Heart left ventricle (tissue), 13 donors: ENCODE results near the gene VPS37B.

ENCODE experiments used
- CTCF ChIP-seq, 12 donors: fragments of 200-600 bp; sonication (generic) in 4 of 12; IDR thresholded peaks; one replicate each; pipeline versions ENCODE4 v1.5.0 to v1.8.0; 2018 to 2022; ENCODE audit warnings: antibody characterized with exemption in 12 of 12, mild to moderate bottlenecking in 5 of 12
- POLR2A ChIP-seq, 2 donors: fragments of 450-650 bp; IDR thresholded peaks; one replicate each; pipeline ENCODE4 v1.6.1; 2017; ENCODE audit warnings: antibody characterized with exemption in 2 of 2, mild to moderate bottlenecking in 2 of 2, moderate library complexity in 2 of 2
- donor health status: ischemic (EF 13 %, LVEDD 7.1; RV severe dilation, severe dysfunction).
- donor health status: DM: no; HTN: yes; CAD: no.
- donor health status: DM: no; HTN: no; CAD: no.
- donor health status: ischemic (EF 25% LVEDD 6.9; RV normal size, moderate dysfunction).
- donor health status: ischemic (EF 25% LVEDD 5.7; RV mildly dilated, moderate dysfunction).
- donor health status: ischemic (EF 35%, LVEDD 5.7; RV mildly dilated, moderate dysfunction).
- donor health status: nonischemic (EF 11% LVEDD 7.7; RV severe dilation, severe dysfunction).
- donor health status: DM: yes; HTN: yes; CAD: no.
- donor health status: PGD.
- donor health status: ischemic (EF 29% LVEDD 5.4; RV normal size, mild dysfunction).
- donor health status: nonischemic (EF 23%, LVEDD 6.1; RV moderate dilation, normal function).

- TF ChIP-seq CTCF (IDR thresholded peaks at IDR 0.05) (no peak), POLR2A (IDR thresholded peaks at IDR 0.05) (no peak)
Measured at GRCh38 chr12:122843455-122843854, 52.5 kb downstream of the VPS37B start.
